Stimulated activated CD8-positive, alpha-beta memory T cell treated with anti-CD3 and anti-CD28 coated beads, Interleukin-2, amount 100 ng/mL, for 1 hour (primary cell): ENCODE measurements around the gene RBM33.

Experiments
- DNase-seq, 2 donors: peaks; one replicate each; pipeline ENCODE4 v3.0.0-alpha.2; 2020; ENCODE audit warnings: low read depth in 2 of 2

RBM33 gene

DNA sequence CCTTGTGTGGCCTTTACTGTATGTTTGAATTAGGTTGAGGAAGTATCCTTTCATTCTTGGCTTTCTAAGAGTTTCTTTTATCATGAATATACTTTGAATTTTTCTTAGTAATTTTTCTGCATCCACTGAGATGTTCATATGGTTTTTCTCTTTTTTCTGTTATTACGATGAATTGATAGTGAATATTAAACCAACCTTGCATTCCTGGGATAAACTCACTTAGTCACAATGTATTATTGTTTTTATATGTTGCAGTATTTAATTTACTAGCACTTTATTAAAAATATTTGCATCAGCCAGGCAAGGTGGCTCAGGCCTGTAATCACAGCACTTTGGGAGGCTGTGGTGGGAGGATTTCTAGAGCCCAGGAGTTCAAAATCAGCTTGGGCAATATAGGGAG is 15.3 kb upstream of the RBM33 start:
- DNase-seq, result no peak

DNA sequence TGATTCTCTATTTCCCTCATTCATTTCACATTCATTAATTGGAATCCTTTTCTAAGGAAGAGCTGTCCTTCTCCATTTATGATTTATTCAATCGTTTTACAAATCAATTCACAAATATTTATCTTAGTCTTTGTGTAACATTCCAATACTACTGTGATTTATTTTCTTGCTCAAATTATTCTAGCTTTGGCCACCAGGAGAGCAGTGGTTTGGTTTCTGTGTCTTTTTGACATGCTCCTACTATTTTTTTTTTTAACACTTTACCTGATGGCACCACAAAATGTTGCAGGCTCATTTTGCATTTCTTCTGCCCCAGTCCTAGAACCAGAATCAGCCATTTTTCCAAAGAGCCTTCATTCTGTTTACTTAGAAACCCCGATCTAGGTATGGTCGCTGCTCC is 13.3 kb upstream of the RBM33 start:
- no peak for DNase-seq

DNA sequence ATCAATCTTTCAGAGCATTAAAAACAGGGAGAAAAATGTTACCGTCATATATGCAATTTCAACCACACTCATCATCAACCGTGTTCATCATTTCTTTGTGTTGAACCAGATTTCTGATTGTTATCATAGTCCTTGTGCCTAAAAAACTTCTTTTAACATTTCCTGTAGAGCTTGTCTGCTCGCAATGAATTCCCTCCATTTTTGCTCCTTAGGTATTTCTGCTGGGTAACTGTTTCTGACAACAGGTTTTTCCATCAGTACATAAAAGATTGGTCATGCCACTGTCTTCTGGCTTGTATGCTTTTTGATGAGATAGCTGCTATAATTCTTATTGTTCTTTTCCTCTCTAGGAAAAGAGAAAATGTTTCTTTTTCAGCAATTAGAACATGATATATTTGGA is 8.6 kb upstream of the RBM33 start:
- no peak for DNase-seq

DNA sequence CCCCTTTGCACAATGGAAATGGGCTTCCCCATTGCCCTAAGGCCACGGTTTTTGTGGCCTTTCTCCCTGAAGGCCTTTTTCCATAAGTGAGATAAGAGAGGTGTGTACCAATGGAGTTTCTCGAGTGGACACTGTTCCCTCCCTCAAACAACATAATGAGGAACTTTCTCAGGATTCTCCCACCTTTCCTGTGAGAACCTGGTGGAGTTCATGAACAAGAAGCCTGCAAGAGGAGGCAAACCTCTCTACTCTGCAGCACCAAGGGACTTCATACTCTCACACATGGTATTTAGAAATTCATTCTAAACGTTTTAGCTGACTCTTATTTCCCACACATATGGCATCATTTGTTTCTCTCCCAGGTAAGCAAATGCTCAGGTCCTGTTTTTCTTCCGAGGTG is 7.3 kb upstream of the RBM33 start:
- no peak for DNase-seq

DNA sequence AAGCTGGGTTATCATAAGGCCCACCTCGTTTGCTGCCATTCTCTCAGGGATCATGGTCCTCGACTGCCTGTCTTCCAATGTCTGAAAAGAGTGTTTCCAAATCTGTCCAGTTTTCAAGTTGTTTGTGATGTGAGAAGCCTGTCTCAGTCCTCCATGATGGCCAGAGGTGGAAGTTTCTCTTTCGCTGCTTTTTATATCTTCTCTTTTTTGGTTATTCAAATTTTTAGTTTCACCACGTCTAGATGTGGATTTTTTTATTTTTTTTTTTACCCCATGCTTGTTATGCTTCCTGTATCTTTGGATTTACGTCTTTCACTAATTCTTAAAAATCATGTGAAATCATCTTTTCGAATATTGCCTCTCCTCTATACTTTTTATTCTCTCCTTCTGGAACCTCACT is 6.1 kb upstream of the RBM33 start:
- no peak for DNase-seq

DNA sequence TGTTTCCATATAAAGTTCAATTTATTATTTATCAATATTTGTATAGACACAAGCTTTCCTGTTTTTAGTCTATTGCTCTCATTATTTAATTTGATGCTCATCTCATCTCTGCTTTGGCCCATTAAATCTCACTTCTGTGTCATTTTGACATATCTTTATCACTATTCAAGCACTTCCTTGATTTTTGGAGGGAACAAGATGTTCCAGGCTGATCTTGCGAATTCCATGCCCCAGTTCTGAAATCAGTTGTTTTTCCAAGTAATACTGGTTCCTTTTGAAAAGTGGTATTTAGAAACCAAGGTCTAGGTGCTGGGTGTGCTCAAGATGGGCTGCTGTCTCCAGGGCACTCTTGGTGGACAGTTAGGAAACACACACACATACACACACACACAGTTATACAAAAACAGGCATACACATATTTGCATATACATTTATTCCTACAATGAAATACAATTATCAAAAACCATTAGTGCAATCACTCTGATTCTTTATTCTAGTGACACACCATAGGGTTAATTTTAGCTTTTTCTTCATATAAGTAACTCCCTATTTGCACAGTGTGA is 4.4 kb upstream of the RBM33 start:
- DNase-seq, result no peak

DNA sequence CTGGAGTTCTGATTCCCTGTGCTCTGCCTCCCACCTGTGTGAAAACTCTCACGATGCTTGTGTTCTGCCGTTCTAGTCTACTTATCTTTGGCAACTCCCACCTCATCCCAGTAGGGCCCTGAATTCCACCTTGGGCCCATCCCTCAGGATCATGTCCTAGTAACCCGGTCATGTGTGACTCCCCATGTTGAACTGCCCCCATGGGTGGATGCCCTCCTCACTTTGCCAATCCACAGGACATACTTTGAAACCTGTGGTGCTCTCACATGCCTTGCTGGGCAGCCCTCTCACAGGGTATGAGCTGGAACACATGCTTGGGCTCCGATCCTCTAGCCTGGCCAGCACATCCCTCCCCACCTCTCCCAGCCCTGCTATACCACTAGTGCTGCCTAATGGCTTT is 3.8 kb upstream of the RBM33 start:
- DNase-seq, result no peak

DNA sequence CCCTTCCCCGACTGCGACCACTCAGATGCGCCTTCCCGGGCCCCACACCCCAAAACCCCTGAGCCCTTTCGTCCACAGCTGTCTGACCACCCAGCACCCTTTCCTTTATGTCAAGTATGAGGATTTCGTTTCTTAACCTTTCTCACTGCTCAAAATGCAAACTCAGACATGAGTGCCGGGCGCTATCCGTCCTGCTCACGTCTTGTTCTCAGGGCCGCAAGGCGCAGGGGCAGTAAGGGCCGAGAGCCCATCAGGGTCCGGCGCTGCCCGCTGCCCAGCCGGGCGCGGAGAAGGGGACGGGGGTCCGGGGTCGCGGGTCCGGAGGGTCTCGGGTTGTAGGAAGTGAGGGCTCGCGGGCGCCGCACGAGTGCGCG is 670 bp upstream of the RBM33 start:
- DNase-seq, result no peak

DNA sequence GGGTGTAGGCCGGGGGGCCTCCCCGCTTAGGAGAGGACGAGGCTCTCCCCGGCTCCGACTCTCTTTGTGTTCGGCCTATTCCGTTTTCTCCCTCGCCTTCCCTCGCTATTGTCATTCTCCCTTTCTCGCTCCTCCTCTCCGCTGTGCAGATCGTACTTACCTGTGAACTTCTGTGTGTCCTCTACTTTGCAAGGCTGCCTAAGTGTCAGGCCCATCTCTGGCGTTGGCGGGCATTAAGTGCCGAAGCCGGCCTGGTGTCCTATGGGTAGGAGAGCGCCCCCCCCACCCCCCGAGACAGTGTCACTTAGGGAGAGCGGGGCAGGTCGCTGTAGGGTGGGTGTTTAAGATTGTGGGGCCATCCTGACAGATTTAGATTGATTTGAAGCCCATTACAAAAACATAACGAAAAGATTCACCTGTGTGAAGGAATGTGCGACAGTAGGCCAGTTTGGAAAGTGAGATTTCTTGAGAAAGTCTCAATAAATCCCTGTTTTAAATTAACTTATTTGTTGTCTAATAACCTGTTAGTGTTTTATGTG is 579 bp downstream of the RBM33 start:
- DNase-seq, result peak in 1 of 2 donors; percentile 4

DNA sequence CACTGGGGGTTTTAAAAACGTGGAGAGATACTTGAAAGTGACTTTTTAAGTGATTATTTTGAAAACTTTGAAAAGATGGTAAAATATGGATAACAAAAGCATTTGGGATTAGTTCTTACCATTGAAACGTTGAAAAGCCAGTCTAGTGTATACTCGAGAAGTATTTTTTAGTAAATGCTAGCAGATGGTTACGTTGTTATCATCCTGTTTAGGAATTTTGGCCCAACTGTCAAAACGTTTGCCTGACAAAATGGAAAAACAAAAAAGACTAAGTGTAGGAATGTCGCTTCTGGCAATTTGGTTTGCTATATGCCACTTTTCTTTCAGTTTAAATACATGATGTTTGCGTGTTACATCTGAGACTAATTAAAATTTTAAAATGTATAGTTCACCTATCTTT is 1.2 kb downstream of the RBM33 start:
- DNase-seq, result no peak

DNA sequence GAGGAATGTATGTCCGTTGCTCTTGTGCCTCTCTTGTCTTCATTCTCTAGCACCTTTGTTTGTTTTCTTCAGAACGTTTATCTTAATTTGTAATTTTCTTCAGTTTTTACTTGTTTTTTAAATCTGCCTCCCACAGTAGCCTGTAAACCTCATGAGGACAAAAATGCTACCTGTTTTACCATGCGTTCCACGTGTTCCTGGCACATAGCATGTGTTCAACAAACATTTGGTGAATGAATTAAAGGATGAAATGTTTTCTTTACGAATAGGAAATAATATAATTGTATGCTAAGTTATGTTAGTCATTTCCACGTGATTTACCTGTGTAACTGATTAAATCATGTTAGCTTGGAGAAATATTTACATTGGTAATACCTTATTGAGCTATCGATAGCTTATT is 2.2 kb downstream of the RBM33 start:
- DNase-seq, result no peak

DNA sequence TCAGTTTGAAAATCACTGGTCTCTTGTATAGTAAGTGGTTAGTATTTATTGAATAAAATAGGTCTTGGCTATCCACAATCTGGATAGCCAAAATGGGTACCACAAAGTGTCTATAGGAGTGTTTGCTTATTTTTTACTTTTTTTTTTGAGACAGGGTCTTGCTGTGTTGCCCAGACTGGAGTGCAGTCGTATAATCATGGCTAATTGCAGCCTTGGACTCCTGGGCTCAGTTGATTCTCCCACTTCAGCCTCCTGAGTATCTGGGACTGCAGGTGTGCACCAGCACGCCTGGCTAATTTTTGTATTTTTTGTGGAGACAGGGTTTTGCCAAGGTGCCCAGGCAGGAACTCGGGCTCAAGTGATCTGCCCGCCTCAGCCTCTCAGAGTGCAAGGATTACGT is 2.8 kb downstream of the RBM33 start:
- DNase-seq, result no peak

DNA sequence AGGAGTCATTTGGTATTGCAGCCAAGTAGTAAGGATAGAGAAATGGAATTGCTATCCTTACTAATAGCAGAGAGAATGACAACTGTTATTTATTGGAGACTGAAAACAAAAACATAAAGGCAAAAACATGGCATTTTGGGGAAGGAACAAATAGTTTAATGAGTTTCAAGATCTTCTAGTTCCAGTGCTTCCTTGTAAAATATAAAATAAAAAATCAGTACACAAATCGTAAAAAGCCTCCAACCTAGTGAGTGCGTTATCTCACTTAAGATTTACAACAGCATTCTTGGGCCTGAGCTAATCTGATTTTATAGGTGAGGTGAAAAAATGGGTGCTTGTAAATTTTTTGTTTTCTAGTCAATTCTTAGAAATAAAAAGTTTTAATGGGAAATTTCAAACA is 3.3 kb downstream of the RBM33 start:
- no peak for DNase-seq

DNA sequence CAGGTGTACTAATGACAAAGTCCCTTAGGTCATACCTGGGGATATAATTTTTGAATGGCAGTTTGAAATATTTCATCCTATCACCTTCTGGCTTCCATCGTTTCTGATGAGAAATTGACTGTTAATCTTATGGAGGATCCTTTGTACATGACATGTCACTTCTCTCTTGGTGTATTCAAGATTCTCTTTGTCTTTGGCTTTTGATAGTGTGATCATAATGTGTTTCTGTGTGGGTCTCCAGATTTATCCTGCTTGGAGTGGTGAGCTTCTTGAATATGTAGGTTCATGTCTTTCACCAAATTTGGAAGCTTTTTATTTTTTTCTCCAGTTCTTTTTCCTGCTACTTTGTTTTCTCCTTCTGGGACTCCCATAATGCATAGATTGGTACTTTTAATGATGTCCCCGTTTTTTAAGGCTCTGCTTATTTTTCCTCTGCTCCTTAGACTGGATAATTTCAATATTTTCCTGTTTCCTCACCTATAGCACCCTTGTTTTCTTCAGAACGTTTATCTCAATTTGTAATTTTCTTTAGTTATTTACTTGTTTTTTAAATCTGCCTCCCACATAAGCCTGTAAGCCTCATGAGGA is 4.4 kb downstream of the RBM33 start:
- DNase-seq, result no peak

DNA sequence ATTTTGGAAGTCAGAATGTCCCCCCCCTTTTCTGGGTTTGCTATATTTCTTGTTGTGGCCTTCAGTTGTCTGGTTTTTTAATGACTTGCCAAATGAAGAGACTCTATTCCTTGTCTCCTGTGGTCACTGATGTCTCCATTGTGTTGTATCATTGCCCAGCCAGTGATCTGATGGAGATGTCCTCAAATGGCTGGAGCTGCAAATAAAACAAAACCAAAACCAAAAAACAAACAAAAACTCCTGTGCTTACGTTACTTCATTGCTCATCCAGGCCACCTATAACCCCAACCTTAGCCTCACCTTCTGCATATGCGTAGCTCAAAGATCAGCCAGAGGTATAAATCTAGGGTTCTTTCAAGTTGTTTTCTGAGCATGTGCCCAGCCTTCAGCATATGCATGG is 5.1 kb downstream of the RBM33 start:
- no peak for DNase-seq

DNA sequence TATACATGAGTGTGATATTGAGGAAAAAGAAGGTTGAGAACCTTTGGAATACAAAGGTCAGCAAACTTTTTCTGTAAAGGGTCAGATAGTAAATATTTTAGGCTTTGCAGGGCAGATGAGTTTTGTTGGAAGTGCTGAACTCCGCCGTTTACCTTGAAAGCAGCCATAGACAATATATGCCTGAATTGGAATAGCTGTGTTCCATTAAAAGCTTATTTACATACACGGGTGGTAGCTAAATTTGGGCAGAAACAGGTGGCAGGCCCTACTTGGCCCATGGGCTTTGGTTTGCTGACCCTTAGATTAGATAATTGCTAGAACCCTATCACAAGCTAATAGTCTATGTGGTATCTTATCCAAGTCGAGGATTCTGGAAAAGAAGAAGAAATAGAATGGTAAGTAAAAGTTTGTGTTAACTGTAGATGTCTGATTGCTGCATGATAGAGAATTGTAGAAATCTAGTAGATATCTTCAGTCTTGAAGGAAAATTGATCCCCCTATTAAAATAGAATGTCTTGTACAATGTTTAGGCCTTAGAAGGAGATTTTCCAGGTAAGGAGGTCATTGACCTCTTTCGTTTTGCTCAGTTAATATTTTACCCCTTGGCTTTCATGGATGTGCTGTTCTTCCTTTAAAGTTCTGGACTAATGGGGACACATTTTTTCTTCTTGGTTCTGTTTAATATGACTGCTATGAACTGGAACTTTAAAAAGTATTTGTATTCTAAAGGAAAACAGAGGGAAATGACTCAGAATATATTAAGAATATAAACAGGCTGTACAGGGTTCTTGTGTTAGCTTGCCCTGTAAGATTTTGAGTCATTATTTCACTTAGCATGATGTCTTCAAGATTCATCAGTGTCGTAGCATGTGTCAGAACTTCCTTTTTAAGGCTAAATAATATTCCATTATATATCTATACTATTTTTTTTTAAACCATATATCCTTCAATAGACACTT is 8.0 kb downstream of the RBM33 start:
- no peak for DNase-seq

DNA sequence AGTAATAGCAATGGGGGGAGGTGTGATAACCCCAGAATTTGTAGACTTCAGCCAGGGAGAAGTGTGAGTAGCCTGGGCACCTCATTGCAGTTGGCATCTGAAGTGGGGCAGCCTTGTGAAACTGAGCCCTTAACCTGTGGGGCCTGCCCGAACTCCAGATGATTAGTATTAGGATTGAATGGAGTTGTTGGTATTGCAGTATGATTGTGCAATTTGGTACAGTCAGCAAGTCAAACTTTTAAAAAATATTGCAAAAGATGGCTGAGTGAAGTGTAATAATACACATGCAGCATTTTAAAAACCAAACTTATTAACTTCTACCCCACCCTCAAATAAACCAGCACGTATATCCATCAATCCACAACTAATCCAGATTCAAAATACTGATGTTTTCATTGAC is 9.3 kb downstream of the RBM33 start:
- no peak for DNase-seq

DNA sequence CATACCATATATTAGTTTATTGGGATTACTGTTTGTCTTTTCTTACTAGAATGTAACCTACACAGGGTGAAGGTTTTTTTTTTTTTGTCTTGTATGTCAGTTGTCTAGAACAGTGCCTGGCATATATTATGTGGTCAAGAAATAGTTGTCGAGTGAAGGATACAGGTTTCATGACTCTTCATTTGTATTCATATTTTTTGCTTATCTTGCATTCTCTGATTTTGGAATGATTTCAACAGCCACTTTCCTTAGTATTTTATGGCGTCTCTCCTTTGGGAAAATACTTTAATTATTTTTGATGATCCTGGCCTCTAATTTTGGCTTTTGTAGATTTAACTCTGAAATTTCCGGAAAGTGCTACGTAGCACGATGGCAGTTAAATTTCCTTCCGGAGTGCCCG is 12.4 kb downstream of the RBM33 start:
- no peak for DNase-seq

DNA sequence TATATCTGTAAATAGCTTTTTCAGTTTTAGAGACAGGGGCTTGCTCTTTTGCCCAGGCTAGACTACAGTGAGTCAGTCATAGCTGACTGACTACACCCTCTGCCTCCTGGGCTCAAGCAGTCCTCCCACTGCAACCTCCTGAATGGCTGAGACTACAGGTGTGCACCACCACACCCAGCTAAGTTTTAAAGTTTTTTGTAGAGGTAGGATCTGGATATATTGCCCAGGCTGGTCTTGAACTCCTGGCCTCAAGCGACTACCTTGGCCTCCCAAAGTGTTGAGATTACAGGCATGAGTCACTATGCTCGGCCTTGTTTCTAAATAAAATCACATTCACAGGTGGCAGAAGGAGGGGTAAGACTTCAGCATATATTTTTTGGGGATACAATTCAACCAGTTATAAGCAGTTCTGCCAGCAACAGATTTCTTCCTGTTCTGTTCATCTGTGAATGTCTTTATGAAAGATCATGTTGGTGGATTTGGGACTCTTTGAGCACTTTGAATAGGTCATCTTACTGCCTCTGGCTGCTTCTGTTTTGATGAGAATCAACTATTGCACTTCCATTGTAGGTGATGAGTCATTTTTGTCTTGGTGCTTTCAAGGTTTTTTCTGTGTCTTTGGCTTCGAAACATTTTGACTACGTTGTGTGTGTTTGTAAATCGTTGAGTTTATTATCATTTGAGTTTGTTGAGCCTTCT is 15.7 kb downstream of the RBM33 start:
- no peak for DNase-seq

DNA sequence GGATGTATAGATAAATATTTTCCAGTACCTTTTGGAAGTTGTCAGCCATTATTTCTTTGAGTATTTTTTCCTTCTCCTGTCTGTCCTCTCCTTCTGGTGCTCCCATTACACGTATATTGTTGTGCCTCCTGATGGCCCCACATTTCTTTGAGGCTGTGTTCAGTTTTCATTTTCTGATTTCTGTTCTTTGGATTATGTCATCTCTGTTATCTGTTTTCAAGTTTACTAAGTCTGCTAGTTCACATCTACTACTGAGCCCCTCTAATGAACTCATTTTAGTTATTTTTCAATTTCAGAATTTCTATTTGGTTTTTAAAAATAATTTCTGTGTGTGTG is 16.3 kb downstream of the RBM33 start:
- DNase-seq, result no peak

DNA sequence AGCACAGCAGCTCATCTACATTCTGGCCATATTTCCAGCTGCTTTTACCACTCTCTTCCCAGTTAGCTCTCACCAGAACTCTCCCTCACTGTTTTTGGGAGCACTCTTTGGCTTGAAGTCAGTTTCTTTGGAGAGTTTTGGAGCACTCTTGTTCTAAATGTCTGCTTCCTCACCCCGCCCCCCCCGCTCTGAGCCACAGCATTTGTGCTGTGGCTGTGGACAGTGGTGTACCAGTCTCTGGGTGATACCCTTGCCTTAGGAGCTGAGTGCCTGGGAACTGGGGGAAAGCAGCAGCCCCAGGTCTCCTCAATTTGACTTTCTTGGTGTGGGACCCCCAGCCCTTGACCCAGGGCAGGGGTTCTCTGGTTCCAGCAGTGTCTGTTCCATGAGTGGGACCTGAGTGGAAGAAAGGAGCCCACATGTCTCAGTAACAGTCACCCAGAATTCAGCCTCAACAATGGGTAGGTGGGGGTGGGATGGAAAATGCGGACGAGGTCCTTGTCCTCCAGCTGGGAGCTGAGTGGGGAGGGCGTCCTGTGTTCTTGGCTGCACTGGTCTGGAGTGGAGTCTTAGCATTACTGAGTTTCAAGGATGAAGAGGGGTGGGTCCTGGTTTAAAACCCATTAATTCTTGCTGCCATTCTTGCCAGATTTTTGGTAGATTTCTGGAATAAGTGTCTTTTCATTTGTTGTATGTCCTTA is 18.0 kb downstream of the RBM33 start:
- no peak for DNase-seq

DNA sequence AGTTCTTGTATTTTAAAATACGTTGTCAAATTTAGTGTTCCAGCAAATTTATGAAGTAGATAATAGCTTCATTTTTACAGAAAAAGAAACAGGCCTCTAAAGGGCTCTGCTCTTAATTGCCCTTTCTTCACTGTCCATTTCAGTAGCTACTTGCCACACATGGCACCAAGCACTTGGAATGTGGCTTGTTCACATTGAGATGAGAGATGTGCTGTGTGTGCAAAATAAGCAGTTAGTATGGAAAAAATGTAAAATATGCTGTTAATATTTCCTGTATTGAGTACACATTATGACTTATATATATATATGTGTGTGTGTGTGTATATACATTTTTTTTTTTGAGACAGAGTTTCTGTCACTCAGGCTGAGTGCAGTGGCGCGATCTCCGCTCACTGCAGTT is 19.5 kb downstream of the RBM33 start:
- DNase-seq, result no peak
